ENCODE results near the gene PDE4B. TPM values are rescaled to one million over a fixed set of nuclear protein-coding genes. Genes with fewer than 3 reads are reported as not detected.

PDE4B gene
- polyA plus RNA-seq, 1 donor = 9.3 TPM

GRCh38 chr1:66248746-66249145 lies 456.1 kb downstream of the PDE4B start:
- H3K27me3 ChIP-seq (ENCODE audit: control insufficient read depth, insufficient read depth, low read length) = no peaks in the 10 kb centered on the region
- no peak overlapping the region for H3K27ac ChIP-seq (ENCODE audit: low read length)
- WGBS (ENCODE audit: insufficient coverage, low lambda C conversion rate) = no CpG with 5 or more reads among the region's 1 CpG
- H3K36me3 ChIP-seq (ENCODE audit: control insufficient read depth, insufficient read depth, low read length) = no peaks in the 10 kb centered on the region
- DNase-seq = no peak
- H3K4me1 ChIP-seq (ENCODE audit: control insufficient read depth, insufficient read depth, low read length) = no peaks in the 10 kb centered on the region
- no peaks in the 10 kb centered on the region for H3K9me3 ChIP-seq (ENCODE audit: control insufficient read depth, low read depth, low read length)
- H3K4me3 ChIP-seq (ENCODE audit: low read length) = no peak overlapping the region

- H3K4me1 ChIP-seq (ENCODE audit: control insufficient read depth, insufficient read depth, low read length) = no peaks in the 10 kb centered on the region
- no peak for DNase-seq
- no peaks in the 10 kb centered on the region for H3K27me3 ChIP-seq (ENCODE audit: control insufficient read depth, insufficient read depth, low read length)
- no peak overlapping the region for H3K4me3 ChIP-seq (ENCODE audit: low read length)
- WGBS (ENCODE audit: insufficient coverage, low lambda C conversion rate) = no CpG with 5 or more reads among the region's 3 CpGs
- no peaks in the 10 kb centered on the region for H3K36me3 ChIP-seq (ENCODE audit: control insufficient read depth, insufficient read depth, low read length)
- no peaks in the 10 kb centered on the region for H3K9me3 ChIP-seq (ENCODE audit: control insufficient read depth, low read depth, low read length)
- H3K27ac ChIP-seq (ENCODE audit: low read length) = no peak overlapping the region
Observed at GRCh38 chr1:66250075-66250474, 457.4 kb downstream of the PDE4B start.

- no CpG with 5 or more reads among the region's 2 CpGs for WGBS (ENCODE audit: insufficient coverage, low lambda C conversion rate)
- Histone ChIP-seq H3K27me3 (ENCODE audit: control insufficient read depth, insufficient read depth, low read length) (no peaks in the 10 kb centered on the region), H3K9me3 (ENCODE audit: control insufficient read depth, low read depth, low read length) (no peaks in the 10 kb centered on the region), H3K4me3 (ENCODE audit: low read length) (no peak overlapping the region), H3K36me3 (ENCODE audit: control insufficient read depth, insufficient read depth, low read length) (no peaks in the 10 kb centered on the region), H3K4me1 (ENCODE audit: control insufficient read depth, insufficient read depth, low read length) (no peaks in the 10 kb centered on the region), H3K27ac (ENCODE audit: low read length) (no peak overlapping the region)
- DNase-seq = no peak
Observed at GRCh38 chr1:66250478-66250877, 457.8 kb downstream of the PDE4B start.

- Histone ChIP-seq H3K4me3 (ENCODE audit: low read length) (no peak overlapping the region), H3K36me3 (ENCODE audit: control insufficient read depth, insufficient read depth, low read length) (no peaks in the 10 kb centered on the region), H3K4me1 (ENCODE audit: control insufficient read depth, insufficient read depth, low read length) (no peaks in the 10 kb centered on the region), H3K27ac (ENCODE audit: low read length) (no peak overlapping the region), H3K27me3 (ENCODE audit: control insufficient read depth, insufficient read depth, low read length) (no peaks in the 10 kb centered on the region), H3K9me3 (ENCODE audit: control insufficient read depth, low read depth, low read length) (no peaks in the 10 kb centered on the region)
- WGBS (ENCODE audit: insufficient coverage, low lambda C conversion rate) = no CpG with 5 or more reads among the region's 1 CpG
- DNase-seq = no peak
Observed at GRCh38 chr1:66251546-66251945, 458.9 kb downstream of the PDE4B start.

DNA sequence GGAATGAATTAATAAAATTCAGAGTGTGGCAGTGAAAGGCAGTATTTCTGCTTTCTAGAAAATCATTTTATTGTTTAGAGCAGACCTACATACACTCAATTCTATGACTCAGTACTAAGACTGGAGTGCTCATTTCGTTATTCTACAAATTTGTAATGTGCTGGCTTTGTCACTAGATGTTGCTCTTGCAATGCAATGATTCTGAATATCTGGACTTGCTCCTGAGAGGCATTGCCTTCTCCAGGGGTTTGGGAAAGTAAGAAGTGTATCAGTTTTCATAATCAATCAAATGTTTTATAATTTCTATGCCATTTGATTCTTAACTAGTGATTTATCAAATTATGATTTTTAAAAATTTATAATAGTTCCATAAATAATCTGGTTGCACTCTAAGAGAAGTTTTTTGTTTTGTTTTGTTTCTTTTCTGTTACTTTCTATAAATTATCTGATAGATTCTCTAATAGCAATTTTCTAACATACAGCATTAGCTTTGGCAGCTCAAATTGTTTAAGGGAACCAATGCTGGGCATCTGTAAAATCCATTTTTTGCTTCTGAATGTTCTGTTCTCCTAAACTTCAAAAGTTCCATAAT lies 460.7 kb downstream of the PDE4B start:
- no peaks in the 10 kb centered on the region for H3K36me3 ChIP-seq (ENCODE audit: control insufficient read depth, insufficient read depth, low read length)
- H3K27ac ChIP-seq (ENCODE audit: low read length) = no peak overlapping the region
- no peak overlapping the region for H3K4me3 ChIP-seq (ENCODE audit: low read length)
- H3K27me3 ChIP-seq (ENCODE audit: control insufficient read depth, insufficient read depth, low read length) = no peaks in the 10 kb centered on the region
- DNase-seq = no peak
- no peaks in the 10 kb centered on the region for H3K4me1 ChIP-seq (ENCODE audit: control insufficient read depth, insufficient read depth, low read length)
- WGBS (ENCODE audit: insufficient coverage, low lambda C conversion rate) = no CpG with 5 or more reads among the region's 1 CpG
- no peaks in the 10 kb centered on the region for H3K9me3 ChIP-seq (ENCODE audit: control insufficient read depth, low read depth, low read length)

DNA sequence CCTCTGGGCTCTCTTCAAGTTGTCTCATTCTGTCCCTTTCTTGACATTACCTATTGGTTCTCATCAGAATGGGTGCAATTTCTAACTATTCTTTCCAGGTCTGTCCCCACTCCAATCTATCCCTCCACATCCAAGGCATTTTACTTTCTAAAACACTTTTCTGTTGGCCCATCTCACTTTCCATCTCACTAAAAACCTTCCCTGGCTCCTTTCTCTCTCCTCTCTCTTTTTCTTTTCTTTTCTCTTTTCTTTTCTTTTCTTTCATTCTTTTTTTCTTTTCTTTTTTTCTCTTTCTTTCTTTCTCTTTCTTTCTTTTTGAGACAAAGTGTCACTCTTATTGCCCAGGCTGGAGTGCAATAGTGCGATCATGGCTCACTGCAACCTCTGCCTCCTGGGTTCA lies 462.1 kb downstream of the PDE4B start:
- H3K27ac ChIP-seq (ENCODE audit: low read length) = no peak overlapping the region
- no CpG with 5 or more reads among the region's 1 CpG for WGBS (ENCODE audit: insufficient coverage, low lambda C conversion rate)

DNA sequence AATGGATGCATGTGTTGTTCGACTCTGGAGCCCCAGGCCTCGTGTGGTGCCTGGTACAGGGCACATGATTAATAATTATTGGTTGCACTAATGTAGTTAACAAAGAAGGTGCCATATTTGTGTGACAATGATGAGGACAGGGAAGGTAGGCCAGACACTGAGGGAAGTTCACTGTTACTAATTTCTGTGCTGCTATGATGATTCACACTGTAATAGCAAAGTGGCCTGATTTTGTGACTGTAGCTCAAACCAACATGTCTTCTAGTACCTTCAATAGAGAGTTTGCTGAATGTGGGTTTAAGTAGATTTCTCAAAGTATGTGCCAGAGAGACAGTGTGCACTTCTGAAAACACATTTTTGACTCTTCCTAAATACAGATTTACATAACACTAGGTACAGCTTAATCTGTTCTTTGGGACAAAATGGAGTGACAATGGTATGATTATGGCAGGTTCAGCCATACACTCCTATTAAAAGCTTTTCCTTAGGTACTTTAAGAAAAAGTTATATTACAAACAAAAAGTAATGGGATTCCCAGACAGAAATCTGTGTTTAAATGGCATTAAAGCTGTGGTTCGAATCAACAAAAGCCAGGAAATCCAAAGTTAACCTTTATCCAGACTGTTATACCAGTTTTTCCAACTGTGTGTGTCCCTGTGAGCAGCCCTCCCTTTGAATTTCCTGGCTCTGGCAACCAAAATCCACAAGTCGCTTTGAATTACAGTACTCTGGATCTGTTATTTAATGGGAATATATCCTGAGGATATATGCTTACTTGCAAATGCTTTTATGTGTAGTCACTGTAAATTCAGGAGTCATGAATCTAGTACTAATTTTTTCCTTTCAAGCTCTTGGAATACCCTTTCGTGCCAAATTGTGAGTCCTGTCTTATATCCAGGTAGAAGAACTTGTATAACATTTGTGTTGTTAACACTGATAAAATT lies 464.2 kb downstream of the PDE4B start:
- H3K4me1 ChIP-seq (ENCODE audit: control insufficient read depth, insufficient read depth, low read length) = no peaks in the 10 kb centered on the region
- no peaks in the 10 kb centered on the region for H3K36me3 ChIP-seq (ENCODE audit: control insufficient read depth, insufficient read depth, low read length)
- no peak for DNase-seq
- H3K27me3 ChIP-seq (ENCODE audit: control insufficient read depth, insufficient read depth, low read length) = no peaks in the 10 kb centered on the region
- no peak overlapping the region for H3K4me3 ChIP-seq (ENCODE audit: low read length)
- WGBS (ENCODE audit: insufficient coverage, low lambda C conversion rate) = 100% methylated on average over 1 of the region's 5 CpGs
- H3K9me3 ChIP-seq (ENCODE audit: control insufficient read depth, low read depth, low read length) = no peaks in the 10 kb centered on the region
- no peak overlapping the region for H3K27ac ChIP-seq (ENCODE audit: low read length)

More for the DNA sequence above, 462.1 kb downstream of the PDE4B start:
- Histone ChIP-seq H3K27me3 (ENCODE audit: control insufficient read depth, insufficient read depth, low read length) (no peaks in the 10 kb centered on the region), H3K36me3 (ENCODE audit: control insufficient read depth, insufficient read depth, low read length) (no peaks in the 10 kb centered on the region), H3K9me3 (ENCODE audit: control insufficient read depth, low read depth, low read length) (no peaks in the 10 kb centered on the region), H3K4me1 (ENCODE audit: control insufficient read depth, insufficient read depth, low read length) (no peaks in the 10 kb centered on the region), H3K4me3 (ENCODE audit: low read length) (no peak overlapping the region)
- DNase-seq = no peak

GRCh38 chr1:66258404-66259105 lies 465.9 kb downstream of the PDE4B start:
- Histone ChIP-seq H3K27me3 (ENCODE audit: control insufficient read depth, insufficient read depth, low read length) (no peaks in the 10 kb centered on the region), H3K27ac (ENCODE audit: low read length) (no peak overlapping the region), H3K9me3 (ENCODE audit: control insufficient read depth, low read depth, low read length) (no peaks in the 10 kb centered on the region), H3K4me1 (ENCODE audit: control insufficient read depth, insufficient read depth, low read length) (no peaks in the 10 kb centered on the region), H3K36me3 (ENCODE audit: control insufficient read depth, insufficient read depth, low read length) (no peaks in the 10 kb centered on the region), H3K4me3 (ENCODE audit: low read length) (no peak overlapping the region)
- 83% methylated on average over 2 of the region's 4 CpGs for WGBS (ENCODE audit: insufficient coverage, low lambda C conversion rate)
- DNase-seq = no peak

DNA sequence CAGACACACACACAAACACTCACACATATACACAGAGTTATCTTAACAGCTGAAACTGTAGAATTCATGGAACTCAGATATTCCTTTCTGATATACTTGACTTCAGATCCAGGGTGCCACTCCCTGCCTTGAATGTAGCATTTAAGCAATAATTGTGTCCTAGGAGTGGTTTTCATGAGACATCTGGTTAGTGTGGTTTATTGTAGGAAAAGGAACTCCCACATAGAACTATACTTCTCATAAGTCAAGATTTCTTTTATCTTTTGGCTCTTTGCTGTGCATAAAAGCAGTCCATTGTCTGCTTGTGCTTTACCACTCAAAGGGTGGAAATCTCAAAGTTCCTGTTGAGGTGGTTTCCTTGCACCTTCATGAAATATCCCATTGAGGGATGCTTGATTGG lies 468.7 kb downstream of the PDE4B start:
- Histone ChIP-seq H3K27ac (ENCODE audit: low read length) (no peak overlapping the region), H3K4me3 (ENCODE audit: low read length) (no peak overlapping the region), H3K4me1 (ENCODE audit: control insufficient read depth, insufficient read depth, low read length) (no peaks in the 10 kb centered on the region), H3K36me3 (ENCODE audit: control insufficient read depth, insufficient read depth, low read length) (no peaks in the 10 kb centered on the region), H3K9me3 (ENCODE audit: control insufficient read depth, low read depth, low read length) (no peaks in the 10 kb centered on the region), H3K27me3 (ENCODE audit: control insufficient read depth, insufficient read depth, low read length) (no peaks in the 10 kb centered on the region)
- DNase-seq = no peak

DNA sequence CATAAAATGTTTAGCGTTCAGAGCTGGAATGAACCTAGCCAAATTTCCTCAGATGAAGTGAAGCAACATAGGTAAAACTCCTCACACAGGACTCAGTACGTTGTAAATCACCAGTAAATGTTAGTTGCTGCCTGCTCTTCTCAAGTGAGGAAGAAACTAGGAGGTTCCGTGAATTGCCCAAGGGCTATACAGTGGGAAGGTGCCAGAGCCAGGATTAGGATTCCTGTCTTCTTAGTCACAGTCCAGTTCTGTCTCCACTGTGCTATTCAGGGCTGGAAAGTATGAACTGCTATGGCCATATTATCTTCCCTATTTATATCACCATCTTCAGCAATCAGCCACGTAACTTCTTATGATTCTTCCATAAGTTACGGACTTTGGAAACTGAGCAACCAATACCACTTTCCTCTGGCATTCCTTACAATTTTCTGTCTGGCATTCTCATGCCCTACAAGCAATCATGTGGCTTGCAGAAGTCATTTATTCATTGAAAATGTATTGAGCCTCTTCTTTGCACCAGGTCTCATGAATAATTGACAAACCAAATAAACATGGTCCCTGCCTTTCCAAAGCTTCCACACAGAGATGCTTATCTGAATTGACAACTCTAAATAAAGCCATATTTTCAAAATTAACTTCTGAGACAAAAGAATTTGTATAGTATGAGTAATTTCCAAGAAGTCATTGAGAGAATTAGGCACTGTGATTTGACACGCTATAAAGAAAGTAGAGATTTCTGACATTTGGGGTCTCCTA lies 469.7 kb downstream of the PDE4B start:
- Histone ChIP-seq H3K9me3 (ENCODE audit: control insufficient read depth, low read depth, low read length) (no peaks in the 10 kb centered on the region), H3K27me3 (ENCODE audit: control insufficient read depth, insufficient read depth, low read length) (no peaks in the 10 kb centered on the region), H3K4me3 (ENCODE audit: low read length) (no peak overlapping the region), H3K4me1 (ENCODE audit: control insufficient read depth, insufficient read depth, low read length) (no peaks in the 10 kb centered on the region), H3K27ac (ENCODE audit: low read length) (no peak overlapping the region), H3K36me3 (ENCODE audit: control insufficient read depth, insufficient read depth, low read length) (no peaks in the 10 kb centered on the region)
- DNase-seq = no peak
- 95% methylated on average over 3 of the region's 6 CpGs for WGBS (ENCODE audit: insufficient coverage, low lambda C conversion rate)
